GM19328 (cell line): Measurements from ENCODE around the gene CDA.

Experiments used
- ATAC-seq: cut with Tn5 transposase; IDR thresholded peaks from one replicate; pipeline ENCODE4 v1.9.1; 2021; ENCODE audit warnings: mild to moderate bottlenecking, moderate library complexity; ENCODE audit not compliant: unreplicated experiment

The CDA gene

GRCh38 chr1:20588634-20589225 lies at the start of gene CDA:
TSS of gene CDA (plus strand) at chr1:20589097. CDS start at chr1:20589130, 33 bp downstream.
- no peak for ATAC-seq

GRCh38 chr1:20540281-20540680 lies 48.6 kb upstream of the CDA start:
- ATAC-seq = no peak

- no peak for ATAC-seq
Measured at GRCh38 chr1:20546637-20547036, 42.3 kb upstream of the CDA start.

- no peak for ATAC-seq
Measured at GRCh38 chr1:20551161-20551560, 37.7 kb upstream of the CDA start.

- ATAC-seq = no peak
Measured at GRCh38 chr1:20551945-20552727, 36.8 kb upstream of the CDA start, which contains the start of gene FAM43B. TSS of gene FAM43B (plus strand) at chr1:20552573. CDS start at chr1:20552974, 401 bp downstream.

GRCh38 chr1:20552728-20553445 lies 36.0 kb upstream of the CDA start:
- no peak for ATAC-seq

GRCh38 chr1:20555025-20555757 lies 33.7 kb upstream of the CDA start:
- ATAC-seq = no peak

- no peak for ATAC-seq
Measured at GRCh38 chr1:20555758-20556120, 33.2 kb upstream of the CDA start.

GRCh38 chr1:20558191-20558590 lies 30.7 kb upstream of the CDA start:
- ATAC-seq = no peak

- no peak for ATAC-seq
Measured at GRCh38 chr1:20560966-20561365, 27.9 kb upstream of the CDA start.

- ATAC-seq = no peak
Measured at GRCh38 chr1:20565234-20565633, 23.7 kb upstream of the CDA start.

GRCh38 chr1:20569523-20570098 lies 19.3 kb upstream of the CDA start:
- ATAC-seq = no peak

GRCh38 chr1:20571427-20571826 lies 17.5 kb upstream of the CDA start:
- no peak for ATAC-seq

- no peak for ATAC-seq
Measured at GRCh38 chr1:20573987-20574386, 14.9 kb upstream of the CDA start.

GRCh38 chr1:20574686-20575540 lies 14.0 kb upstream of the CDA start:
- no peak for ATAC-seq

- no peak for ATAC-seq
Measured at GRCh38 chr1:20575541-20576336, 13.2 kb upstream of the CDA start.

- no peak for ATAC-seq
Measured at GRCh38 chr1:20578062-20578461, 10.8 kb upstream of the CDA start.

GRCh38 chr1:20578721-20579395 lies 10.0 kb upstream of the CDA start:
- ATAC-seq = no peak

- no peak for ATAC-seq
Measured at GRCh38 chr1:20584890-20585289, 4.0 kb upstream of the CDA start.
